HEK293 (cell line): ENCODE measurements around the gene NKD1.

ENCODE experiments used
- CTCF ChIA-PET: fragments of 350-600 bp; formaldehyde crosslinking; extraction: SDS; loops from one replicate; lab custom pipeline; 2021; ENCODE audit warnings: antibody characterized with exemption; lab: Yijun Ruan, JAX
- POLR2A ChIA-PET: fragments of 300-600 bp; formaldehyde crosslinking; extraction: SDS; loops from one replicate; lab custom pipeline; 2020; ENCODE audit warnings: antibody characterized with exemption, inconsistent platforms; lab: Yijun Ruan, JAX
- H3K27ac ChIP-seq: fragments of 200-500 bp; sonication (Bioruptor generic); 2 replicates; pipeline ENCODE4 v1.5.1; 2014; ENCODE audit warnings: low read depth, low read length, control low read depth, inconsistent platforms; ENCODE audit errors: extremely low read depth
- H3K36me3 ChIP-seq, 2 experiments: fragments of 200-500 bp in 1 of 2; sonication (Bioruptor generic) in 1 of 2; 1 replicate in 1 of 2; 2 replicates in 1 of 2; pipeline ENCODE4 v1.5.1; 2014 to 2017; ENCODE audit warnings: inconsistent platforms in 2 of 2, low read length in 2 of 2; ENCODE audit not compliant: control insufficient read depth in 2 of 2, insufficient read depth in 1 of 2
- H3K4me1 ChIP-seq: fragments of 200-500 bp; sonication (Bioruptor generic); 2 replicates; pipeline ENCODE4 v1.5.1; 2014; ENCODE audit warnings: mild to moderate bottlenecking, low read length, inconsistent platforms; ENCODE audit not compliant: control insufficient read depth, insufficient read depth
- H3K4me3 ChIP-seq: 2 replicates; pipeline ENCODE4 v1.5.1; 2011; ENCODE audit warnings: low read depth, mild to moderate bottlenecking, control low read depth, low read length, moderate library complexity
- H3K9me3 ChIP-seq: fragments of 200-500 bp; sonication (Bioruptor generic); 2 replicates; pipeline ENCODE4 v1.5.1; 2014; ENCODE audit warnings: low read depth, low read length, inconsistent platforms; ENCODE audit not compliant: control insufficient read depth, insufficient read depth
- GLIS2 ChIP-seq: fragments of 450-650 bp; formaldehyde crosslinking; IDR thresholded peaks from 2 replicates; pipeline ENCODE4 v1.5.1; 2016; ENCODE audit warnings: missing biosample characterization, missing genetic modification characterization
- REPIN1 ChIP-seq: fragments of 450-650 bp; formaldehyde crosslinking; IDR thresholded peaks from 2 replicates; pipeline ENCODE4 v1.5.1; 2017; ENCODE audit warnings: missing biosample characterization, missing genetic modification characterization, low read depth
- SP2 ChIP-seq: fragments of 450-650 bp; formaldehyde crosslinking; IDR thresholded peaks from 2 replicates; pipeline ENCODE4 v1.5.1; 2016; ENCODE audit warnings: missing biosample characterization, missing genetic modification characterization
- ZBTB48 ChIP-seq: fragments of 450-650 bp; formaldehyde crosslinking; IDR thresholded peaks from 2 replicates; pipeline ENCODE4 v1.5.1; 2016; ENCODE audit warnings: missing biosample characterization, missing genetic modification characterization
- ZEB2 ChIP-seq: fragments of 450-650 bp; formaldehyde crosslinking; IDR thresholded peaks from 2 replicates; pipeline ENCODE4 v1.5.1; 2016; ENCODE audit warnings: missing biosample characterization, missing genetic modification characterization
- ZFP41 ChIP-seq: fragments of 450-650 bp; formaldehyde crosslinking; IDR thresholded peaks from 2 replicates; pipeline ENCODE4 v1.5.1; 2016; ENCODE audit warnings: missing biosample characterization, missing genetic modification characterization, borderline replicate concordance
- ZFP69B ChIP-seq: fragments of 450-650 bp; formaldehyde crosslinking; IDR thresholded peaks from 2 replicates; pipeline ENCODE4 v1.5.1; 2016; ENCODE audit warnings: missing biosample characterization, missing genetic modification characterization
- ZIC2 ChIP-seq: fragments of 450-650 bp; formaldehyde crosslinking; IDR thresholded peaks from 2 replicates; pipeline ENCODE4 v1.5.1; 2016; ENCODE audit warnings: missing biosample characterization, missing genetic modification characterization
- ZNF10 ChIP-seq: fragments of 450-650 bp; formaldehyde crosslinking; IDR thresholded peaks from 2 replicates; pipeline ENCODE4 v1.5.1; 2017; ENCODE audit warnings: missing biosample characterization, missing genetic modification characterization
- ZNF112 ChIP-seq: fragments of 450-650 bp; formaldehyde crosslinking; IDR thresholded peaks from 2 replicates; pipeline ENCODE4 v1.5.0; 2017; ENCODE audit warnings: missing biosample characterization, missing genetic modification characterization
- ZNF114 ChIP-seq: fragments of 450-650 bp; formaldehyde crosslinking; IDR thresholded peaks from 2 replicates; pipeline ENCODE4 v1.5.0; 2017; ENCODE audit warnings: missing biosample characterization, missing genetic modification characterization
- ZNF211 ChIP-seq: fragments of 450-650 bp; formaldehyde crosslinking; IDR thresholded peaks from 2 replicates; pipeline ENCODE4 v1.5.1; 2016; ENCODE audit warnings: low read depth, missing biosample characterization, missing genetic modification characterization
- ZNF324 ChIP-seq: fragments of 450-650 bp; formaldehyde crosslinking; IDR thresholded peaks from 2 replicates; pipeline ENCODE4 v1.5.1; 2016; ENCODE audit warnings: missing biosample characterization, missing genetic modification characterization
- ZNF354C ChIP-seq: fragments of 450-650 bp; formaldehyde crosslinking; IDR thresholded peaks from 2 replicates; pipeline ENCODE4 v1.5.1; 2016; ENCODE audit warnings: missing biosample characterization, missing genetic modification characterization, low read depth, borderline replicate concordance
- ZNF37A ChIP-seq: fragments of 450-650 bp; IDR thresholded peaks from 2 replicates; pipeline ENCODE4 v1.5.1; 2018; ENCODE audit warnings: missing biosample characterization, missing genetic modification characterization
- ZNF423 ChIP-seq: fragments of 450-650 bp; formaldehyde crosslinking; IDR thresholded peaks from 2 replicates; pipeline ENCODE4 v1.5.1; 2016; ENCODE audit warnings: missing biosample characterization, missing genetic modification characterization
- ZNF544 ChIP-seq: fragments of 450-650 bp; formaldehyde crosslinking; IDR thresholded peaks from 2 replicates; pipeline ENCODE4 v1.5.0; 2017; ENCODE audit warnings: missing biosample characterization, missing genetic modification characterization
- ZNF76 ChIP-seq: fragments of 450-650 bp; formaldehyde crosslinking; IDR thresholded peaks from 2 replicates; pipeline ENCODE4; 2016; ENCODE audit warnings: low read depth, missing biosample characterization, missing genetic modification characterization, borderline replicate concordance
- TF ChIP-seq, protein P1 (sequence below): fragments of 450-650 bp; formaldehyde crosslinking; IDR thresholded peaks from 2 replicates; pipeline ENCODE4 v1.5.1; 2016; ENCODE audit warnings: missing biosample characterization, missing genetic modification characterization, low read depth
- TF ChIP-seq, protein P2 (sequence below): fragments of 450-650 bp; formaldehyde crosslinking; IDR thresholded peaks from 2 replicates; pipeline ENCODE4 v1.5.1; 2016; ENCODE audit warnings: missing biosample characterization, missing genetic modification characterization, borderline replicate concordance

NKD1 gene

DNA sequence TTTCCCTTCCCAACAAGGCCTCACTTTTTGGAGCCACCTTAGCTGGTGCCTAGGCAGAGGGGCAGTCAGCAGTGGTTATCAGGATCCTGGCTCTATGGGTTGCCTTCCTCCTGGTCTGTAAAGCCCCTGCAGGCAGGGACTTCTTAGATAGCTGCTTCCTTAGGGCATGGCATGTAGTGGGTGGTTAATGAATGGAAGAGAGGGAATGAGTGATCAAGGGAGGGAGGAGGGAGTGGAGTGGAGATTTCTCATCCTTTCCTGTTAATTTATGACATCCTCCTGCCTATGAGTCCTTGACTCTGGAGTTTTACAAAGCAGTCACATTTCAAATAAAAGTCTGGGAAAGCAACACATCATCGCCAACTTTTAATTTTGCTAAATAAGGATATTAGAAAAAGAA lies 92.2 kb downstream of the NKD1 start:
- ChIA-PET POLR2A (no interaction called here), CTCF (no interaction called here)
- no peak for TF ChIP-seq ZNF37A (tag by site-specific recombination)
- no peak for TF ChIP-seq ZNF112 (tag by site-specific recombination)

DNA sequence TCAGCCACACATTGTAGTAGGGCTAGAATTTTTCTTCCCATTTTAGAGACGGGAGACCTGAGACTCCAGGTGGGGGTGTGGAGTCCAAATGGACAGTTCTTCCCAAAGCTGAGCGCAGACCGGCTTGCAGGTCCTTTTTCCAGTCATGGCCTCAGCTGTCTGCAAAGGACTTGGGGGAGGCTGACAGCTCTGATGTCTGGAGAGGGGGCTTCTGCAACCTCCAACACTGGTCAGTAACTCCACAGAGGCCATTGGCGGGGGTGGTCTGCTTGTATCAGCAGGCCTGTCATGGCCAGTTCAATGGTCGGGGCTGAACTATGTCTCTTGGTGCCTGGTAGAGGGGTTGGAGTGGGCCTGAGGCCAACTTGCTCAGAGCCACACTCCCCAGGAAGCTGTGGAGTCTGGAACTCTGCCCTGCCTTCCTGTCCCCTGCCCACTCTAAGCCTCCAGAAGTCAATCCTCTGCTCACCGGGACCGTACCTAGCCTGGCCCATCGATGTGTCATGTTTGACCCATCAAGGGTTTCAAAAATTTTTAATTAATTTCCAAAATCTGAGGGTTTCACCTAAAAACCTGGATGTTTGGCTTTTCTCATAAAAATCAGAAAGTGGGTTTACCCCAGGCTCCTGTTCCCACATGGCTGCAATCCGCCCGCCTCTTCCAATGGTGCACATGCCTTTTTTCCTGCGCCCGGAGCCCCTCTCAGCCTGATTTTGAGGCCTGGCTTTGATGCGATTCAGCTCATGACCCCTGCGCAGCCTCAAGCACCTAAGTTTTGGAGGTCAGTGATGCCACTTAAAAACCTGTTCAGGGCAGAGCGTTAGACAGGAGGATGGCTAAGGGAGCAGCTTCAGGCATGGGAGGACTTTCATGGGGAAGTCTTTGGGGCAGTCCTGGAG lies 93.0 kb downstream of the NKD1 start:
- ChIA-PET POLR2A (no interaction called here), CTCF (no interaction called here)

More for the DNA sequence above, 92.2 kb downstream of the NKD1 start:
- H3K9me3 ChIP-seq: no peaks in the 10 kb centered on the region
- H3K27ac ChIP-seq: no peak overlapping the region
- H3K4me3 ChIP-seq: no peak overlapping the region
- no peaks in the 10 kb centered on the region for H3K36me3 ChIP-seq
- no peaks in the 10 kb centered on the region for H3K4me1 ChIP-seq

DNA sequence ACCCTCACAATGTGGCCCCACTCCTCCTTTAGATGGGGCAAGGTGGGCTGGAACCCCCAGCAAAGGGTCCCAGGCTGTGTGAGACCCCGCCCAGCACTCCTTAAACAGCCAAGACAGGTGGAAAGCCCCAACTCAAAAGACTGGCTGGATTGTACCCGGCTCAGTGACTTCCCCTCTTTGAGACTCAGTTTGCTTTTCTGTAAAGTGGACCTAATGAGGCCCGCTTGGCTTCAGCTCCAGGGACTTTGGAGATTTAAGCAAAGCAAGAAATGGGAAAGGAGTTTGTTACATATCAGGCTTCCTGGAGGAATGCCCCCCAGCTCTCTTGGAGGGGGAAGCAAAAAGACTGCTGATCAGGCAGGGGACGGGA lies 93.6 kb downstream of the NKD1 start:
- Histone ChIP-seq H3K27ac (no peak overlapping the region), H3K4me3 (no peak overlapping the region), H3K9me3 (no peaks in the 10 kb centered on the region), H3K4me1 (no peaks in the 10 kb centered on the region), H3K36me3 (no peaks in the 10 kb centered on the region)
- TF ChIP-seq ZNF211: no peak
- no peak for TF ChIP-seq REPIN1 (tag by site-specific recombination)
- TF ChIP-seq ZFP69B (tag by site-specific recombination): no peak
- no peak for TF ChIP-seq ZNF10 (tag by site-specific recombination)
- no peak for TF ChIP-seq ZNF354C (tag by site-specific recombination)
- TF ChIP-seq, protein P1, sequence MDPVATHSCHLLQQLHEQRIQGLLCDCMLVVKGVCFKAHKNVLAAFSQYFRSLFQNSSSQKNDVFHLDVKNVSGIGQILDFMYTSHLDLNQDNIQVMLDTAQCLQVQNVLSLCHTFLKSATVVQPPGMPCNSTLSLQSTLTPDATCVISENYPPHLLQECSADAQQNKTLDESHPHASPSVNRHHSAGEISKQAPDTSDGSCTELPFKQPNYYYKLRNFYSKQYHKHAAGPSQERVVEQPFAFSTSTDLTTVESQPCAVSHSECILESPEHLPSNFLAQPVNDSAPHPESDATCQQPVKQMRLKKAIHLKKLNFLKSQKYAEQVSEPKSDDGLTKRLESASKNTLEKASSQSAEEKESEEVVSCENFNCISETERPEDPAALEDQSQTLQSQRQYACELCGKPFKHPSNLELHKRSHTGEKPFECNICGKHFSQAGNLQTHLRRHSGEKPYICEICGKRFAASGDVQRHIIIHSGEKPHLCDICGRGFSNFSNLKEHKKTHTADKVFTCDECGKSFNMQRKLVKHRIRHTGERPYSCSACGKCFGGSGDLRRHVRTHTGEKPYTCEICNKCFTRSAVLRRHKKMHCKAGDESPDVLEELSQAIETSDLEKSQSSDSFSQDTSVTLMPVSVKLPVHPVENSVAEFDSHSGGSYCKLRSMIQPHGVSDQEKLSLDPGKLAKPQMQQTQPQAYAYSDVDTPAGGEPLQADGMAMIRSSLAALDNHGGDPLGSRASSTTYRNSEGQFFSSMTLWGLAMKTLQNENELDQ: no peak
- no peak for TF ChIP-seq ZNF544 (tag by site-specific recombination)
- TF ChIP-seq ZBTB48: no peak
- no peak for TF ChIP-seq ZNF114 (tag by site-specific recombination)
- POLR2A ChIA-PET: no interaction called here
- CTCF ChIA-PET: no interaction called here

More for the DNA sequence above, 93.0 kb downstream of the NKD1 start:
- Histone ChIP-seq H3K4me3 (no peak overlapping the region), H3K9me3 (no peaks in the 10 kb centered on the region), H3K36me3 (no peaks in the 10 kb centered on the region), H3K4me1 (no peaks in the 10 kb centered on the region), H3K27ac (no peak overlapping the region)
- no peak for TF ChIP-seq ZNF76 (tag by site-specific recombination)

DNA sequence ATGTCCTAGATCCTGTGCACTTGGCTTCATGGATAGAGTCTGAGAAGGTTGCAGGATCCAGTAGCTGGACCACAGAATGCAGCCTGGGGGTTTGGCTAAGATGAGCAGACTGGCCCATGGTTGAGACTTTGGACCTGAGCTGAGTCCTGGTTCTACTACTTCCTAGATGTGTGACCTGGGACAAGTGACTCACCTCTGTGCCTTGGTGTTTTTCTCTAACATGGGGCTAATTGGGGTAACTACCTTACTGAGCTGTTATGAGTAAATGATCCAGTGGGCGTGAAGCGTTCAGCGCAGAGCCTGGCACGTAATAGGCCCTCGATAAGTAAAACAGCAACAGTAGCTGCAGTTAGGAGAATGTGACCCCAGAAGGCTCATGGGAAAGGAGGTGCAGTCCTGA lies 94.2 kb downstream of the NKD1 start:
- Histone ChIP-seq H3K9me3 (no peaks in the 10 kb centered on the region), H3K4me3 (no peak overlapping the region), H3K27ac (no peak overlapping the region), H3K4me1 (no peaks in the 10 kb centered on the region), H3K36me3 (no peaks in the 10 kb centered on the region)
- ChIA-PET CTCF (interaction anchor here (1.4 kb wide), 1 partner anchor 23 kb away, joined by 5 read pairs; no protein-coding TSS in a partner anchor), POLR2A (no interaction called here)
- no peak for TF ChIP-seq ZNF354C (tag by site-specific recombination)
- TF ChIP-seq, protein P2, sequence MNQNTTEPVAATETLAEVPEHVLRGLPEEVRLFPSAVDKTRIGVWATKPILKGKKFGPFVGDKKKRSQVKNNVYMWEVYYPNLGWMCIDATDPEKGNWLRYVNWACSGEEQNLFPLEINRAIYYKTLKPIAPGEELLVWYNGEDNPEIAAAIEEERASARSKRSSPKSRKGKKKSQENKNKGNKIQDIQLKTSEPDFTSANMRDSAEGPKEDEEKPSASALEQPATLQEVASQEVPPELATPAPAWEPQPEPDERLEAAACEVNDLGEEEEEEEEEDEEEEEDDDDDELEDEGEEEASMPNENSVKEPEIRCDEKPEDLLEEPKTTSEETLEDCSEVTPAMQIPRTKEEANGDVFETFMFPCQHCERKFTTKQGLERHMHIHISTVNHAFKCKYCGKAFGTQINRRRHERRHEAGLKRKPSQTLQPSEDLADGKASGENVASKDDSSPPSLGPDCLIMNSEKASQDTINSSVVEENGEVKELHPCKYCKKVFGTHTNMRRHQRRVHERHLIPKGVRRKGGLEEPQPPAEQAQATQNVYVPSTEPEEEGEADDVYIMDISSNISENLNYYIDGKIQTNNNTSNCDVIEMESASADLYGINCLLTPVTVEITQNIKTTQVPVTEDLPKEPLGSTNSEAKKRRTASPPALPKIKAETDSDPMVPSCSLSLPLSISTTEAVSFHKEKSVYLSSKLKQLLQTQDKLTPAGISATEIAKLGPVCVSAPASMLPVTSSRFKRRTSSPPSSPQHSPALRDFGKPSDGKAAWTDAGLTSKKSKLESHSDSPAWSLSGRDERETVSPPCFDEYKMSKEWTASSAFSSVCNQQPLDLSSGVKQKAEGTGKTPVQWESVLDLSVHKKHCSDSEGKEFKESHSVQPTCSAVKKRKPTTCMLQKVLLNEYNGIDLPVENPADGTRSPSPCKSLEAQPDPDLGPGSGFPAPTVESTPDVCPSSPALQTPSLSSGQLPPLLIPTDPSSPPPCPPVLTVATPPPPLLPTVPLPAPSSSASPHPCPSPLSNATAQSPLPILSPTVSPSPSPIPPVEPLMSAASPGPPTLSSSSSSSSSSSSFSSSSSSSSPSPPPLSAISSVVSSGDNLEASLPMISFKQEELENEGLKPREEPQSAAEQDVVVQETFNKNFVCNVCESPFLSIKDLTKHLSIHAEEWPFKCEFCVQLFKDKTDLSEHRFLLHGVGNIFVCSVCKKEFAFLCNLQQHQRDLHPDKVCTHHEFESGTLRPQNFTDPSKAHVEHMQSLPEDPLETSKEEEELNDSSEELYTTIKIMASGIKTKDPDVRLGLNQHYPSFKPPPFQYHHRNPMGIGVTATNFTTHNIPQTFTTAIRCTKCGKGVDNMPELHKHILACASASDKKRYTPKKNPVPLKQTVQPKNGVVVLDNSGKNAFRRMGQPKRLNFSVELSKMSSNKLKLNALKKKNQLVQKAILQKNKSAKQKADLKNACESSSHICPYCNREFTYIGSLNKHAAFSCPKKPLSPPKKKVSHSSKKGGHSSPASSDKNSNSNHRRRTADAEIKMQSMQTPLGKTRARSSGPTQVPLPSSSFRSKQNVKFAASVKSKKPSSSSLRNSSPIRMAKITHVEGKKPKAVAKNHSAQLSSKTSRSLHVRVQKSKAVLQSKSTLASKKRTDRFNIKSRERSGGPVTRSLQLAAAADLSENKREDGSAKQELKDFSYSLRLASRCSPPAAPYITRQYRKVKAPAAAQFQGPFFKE (tag by site-specific recombination): no peak
- TF ChIP-seq ZNF324 (tag by site-specific recombination): no peak
- TF ChIP-seq ZEB2 (tag by site-specific recombination): no peak
- no peak for TF ChIP-seq GLIS2 (tag by site-specific recombination)
- no peak for TF ChIP-seq ZNF423 (tag by site-specific recombination)
- TF ChIP-seq SP2 (tag by site-specific recombination): no peak
- no peak for TF ChIP-seq ZIC2 (tag by site-specific recombination)
- TF ChIP-seq ZFP41 (tag by site-specific recombination): no peak
